ENCODE results near the gene NDUFB8.

Gene NDUFB8

GRCh38 chr10:100485801-100486495 lies 43.7 kb downstream of the NDUFB8 start:
- no peak for TF ChIP-seq TSHZ2 (CRISPR knock-in tag; IDR thresholded peaks at IDR 0.05)
- TF ChIP-seq ZNF8 (CRISPR knock-in tag; IDR thresholded peaks at IDR 0.05), result no peak
- TF ChIP-seq OSR1 (CRISPR knock-in tag; IDR thresholded peaks at IDR 0.05), result no peak
- TF ChIP-seq ARNTL (CRISPR knock-in tag; IDR thresholded peaks at IDR 0.05; ENCODE audit: borderline replicate concordance, low read depth), result no peak
- no peak for TF ChIP-seq BACH2 (CRISPR knock-in tag; IDR thresholded peaks at IDR 0.05; ENCODE audit: borderline replicate concordance)
- no peak for TF ChIP-seq ISL1 (CRISPR knock-in tag; IDR thresholded peaks at IDR 0.05)
- no peak for TF ChIP-seq CSRNP3 (CRISPR knock-in tag; IDR thresholded peaks at IDR 0.05)
- TF ChIP-seq TCF4 (CRISPR knock-in tag; IDR thresholded peaks at IDR 0.05; ENCODE audit: borderline replicate concordance), result no peak
- TF ChIP-seq CSDC2 (CRISPR knock-in tag; IDR thresholded peaks at IDR 0.05), result no peak
- ATAC-seq, result no peak

GRCh38 chr10:100485366-100485765 lies 44.3 kb downstream of the NDUFB8 start:
- no peak for TF ChIP-seq ZC3H10 (CRISPR knock-in tag; IDR thresholded peaks at IDR 0.05)
- no peak for TF ChIP-seq ISL1 (CRISPR knock-in tag; IDR thresholded peaks at IDR 0.05)
- no peak for TF ChIP-seq POU6F1 (CRISPR knock-in tag; IDR thresholded peaks at IDR 0.05; ENCODE audit: borderline replicate concordance, low read depth)
- TF ChIP-seq OSR1 (CRISPR knock-in tag; IDR thresholded peaks at IDR 0.05), result no peak
- TF ChIP-seq CSDC2 (CRISPR knock-in tag; IDR thresholded peaks at IDR 0.05), result no peak
- no peak for TF ChIP-seq PATZ1 (CRISPR knock-in tag; IDR thresholded peaks at IDR 0.05; ENCODE audit: borderline replicate concordance)
- TF ChIP-seq TCF4 (CRISPR knock-in tag; IDR thresholded peaks at IDR 0.05; ENCODE audit: borderline replicate concordance), result no peak
- no peak for TF ChIP-seq BACH2 (CRISPR knock-in tag; IDR thresholded peaks at IDR 0.05; ENCODE audit: borderline replicate concordance)
- no peak for TF ChIP-seq ZFP3 (CRISPR knock-in tag; IDR thresholded peaks at IDR 0.05)
- TF ChIP-seq TOX (CRISPR knock-in tag; IDR thresholded peaks at IDR 0.05; ENCODE audit: borderline replicate concordance), result no peak
- TF ChIP-seq CREB5 (CRISPR knock-in tag; IDR thresholded peaks at IDR 0.05; ENCODE audit: low read depth), result no peak
- TF ChIP-seq PPARA (CRISPR knock-in tag; IDR thresholded peaks at IDR 0.05; ENCODE audit: borderline replicate concordance), result no peak
- no peak for TF ChIP-seq CSRNP3 (CRISPR knock-in tag; IDR thresholded peaks at IDR 0.05)
- TF ChIP-seq ZNF70 (CRISPR knock-in tag; IDR thresholded peaks at IDR 0.05), result no peak
- no peak for TF ChIP-seq ARNTL (CRISPR knock-in tag; IDR thresholded peaks at IDR 0.05; ENCODE audit: borderline replicate concordance, low read depth)
- no peak for TF ChIP-seq SNAI2 (CRISPR knock-in tag; IDR thresholded peaks at IDR 0.05)
- no peak for TF ChIP-seq ZFP30 (CRISPR knock-in tag; IDR thresholded peaks at IDR 0.05)
- no peak for TF ChIP-seq ZNF565 (CRISPR knock-in tag; conservative IDR thresholded peaks at IDR 0.05; ENCODE audit: low read depth)
- ATAC-seq, result no peak

Measured in SK-N-SH treated with all-trans-retinoic acid at 6 μM for 48 hours (cell line).